ENCODE results near the gene NUCB2. TPM values are rescaled to one million over a fixed set of nuclear protein-coding genes. Genes with fewer than 3 reads are reported as not detected.

The NUCB2 gene
- total RNA-seq, 2 donors from 2014 or later, result 39.2 to 110 TPM

DNA sequence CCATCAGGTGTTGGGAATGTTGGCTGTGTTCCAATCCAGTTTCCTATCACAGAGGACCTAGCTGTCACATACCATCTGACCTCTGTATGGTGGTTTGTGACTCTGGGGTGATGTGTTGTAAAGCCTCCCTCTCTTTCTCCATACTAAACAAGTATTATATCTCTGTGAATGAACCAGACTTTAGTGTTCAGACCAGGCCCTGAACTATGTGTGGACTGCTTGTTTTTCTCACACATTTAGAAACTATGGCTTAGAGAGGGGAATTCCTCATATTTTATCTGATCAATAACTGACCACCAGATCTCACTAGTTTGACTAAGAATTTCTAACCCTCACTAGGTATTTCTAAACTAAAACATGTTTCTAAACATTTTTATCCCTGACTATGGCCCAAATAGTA is 92.6 kb downstream of the NUCB2 start:
- no peaks in the 10 kb centered on the region for H3K36me3 ChIP-seq
- H3K27me3 ChIP-seq (replicated peaks; ENCODE audit: insufficient read depth), result no peaks in the 10 kb centered on the region
- TF ChIP-seq POLR2AphosphoS5 (IDR thresholded peaks at IDR 0.05) (no peak), POLR2A (IDR thresholded peaks at IDR 0.05) (no peak)
- TF ChIP-seq, protein P1, sequence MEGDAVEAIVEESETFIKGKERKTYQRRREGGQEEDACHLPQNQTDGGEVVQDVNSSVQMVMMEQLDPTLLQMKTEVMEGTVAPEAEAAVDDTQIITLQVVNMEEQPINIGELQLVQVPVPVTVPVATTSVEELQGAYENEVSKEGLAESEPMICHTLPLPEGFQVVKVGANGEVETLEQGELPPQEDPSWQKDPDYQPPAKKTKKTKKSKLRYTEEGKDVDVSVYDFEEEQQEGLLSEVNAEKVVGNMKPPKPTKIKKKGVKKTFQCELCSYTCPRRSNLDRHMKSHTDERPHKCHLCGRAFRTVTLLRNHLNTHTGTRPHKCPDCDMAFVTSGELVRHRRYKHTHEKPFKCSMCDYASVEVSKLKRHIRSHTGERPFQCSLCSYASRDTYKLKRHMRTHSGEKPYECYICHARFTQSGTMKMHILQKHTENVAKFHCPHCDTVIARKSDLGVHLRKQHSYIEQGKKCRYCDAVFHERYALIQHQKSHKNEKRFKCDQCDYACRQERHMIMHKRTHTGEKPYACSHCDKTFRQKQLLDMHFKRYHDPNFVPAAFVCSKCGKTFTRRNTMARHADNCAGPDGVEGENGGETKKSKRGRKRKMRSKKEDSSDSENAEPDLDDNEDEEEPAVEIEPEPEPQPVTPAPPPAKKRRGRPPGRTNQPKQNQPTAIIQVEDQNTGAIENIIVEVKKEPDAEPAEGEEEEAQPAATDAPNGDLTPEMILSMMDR (IDR thresholded peaks at IDR 0.05), result no peak
- H3K4me3 ChIP-seq, result no peak overlapping the region
- no peaks in the 10 kb centered on the region for H3K4me1 ChIP-seq (replicated peaks)
- H3K9me3 ChIP-seq, result no peaks in the 10 kb centered on the region
- no peak for DNase-seq (ENCODE audit: low spot score)
- no peak overlapping the region for H3K27ac ChIP-seq
- intact Hi-C loops (cut with DNase I), result no loop called here

DNA sequence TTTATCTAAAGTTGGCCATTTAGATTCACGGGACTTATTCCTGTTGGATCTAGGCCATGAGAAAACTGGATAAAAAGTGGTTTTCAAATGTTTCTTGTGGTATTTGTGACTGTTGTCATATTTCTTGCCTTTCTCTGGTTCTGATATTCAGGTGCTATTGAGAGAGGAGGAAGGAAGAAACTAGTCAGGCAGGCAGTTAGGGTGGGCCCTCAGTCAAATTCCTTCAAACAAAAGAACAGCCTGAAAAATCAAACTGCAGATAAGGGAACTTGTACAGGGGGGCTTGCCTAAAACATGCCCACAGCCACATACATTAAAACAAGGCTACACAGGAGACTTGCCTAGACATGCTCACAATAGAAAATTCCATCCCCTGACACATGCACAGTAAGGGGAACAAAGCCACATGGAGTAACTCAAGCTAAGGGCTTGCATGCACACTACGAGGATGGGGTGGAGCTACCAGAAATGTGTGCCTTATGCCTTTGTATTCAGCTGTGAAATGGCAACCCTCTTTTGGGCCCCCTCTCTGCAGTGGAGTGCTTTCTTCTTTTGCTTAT is 93.2 kb downstream of the NUCB2 start:
- WGBS, result 87% methylated on average over 2 of the region's 2 CpGs
- no peak for TF ChIP-seq POLR2AphosphoS5 (IDR thresholded peaks at IDR 0.05)
- TF ChIP-seq POLR2A (IDR thresholded peaks at IDR 0.05), result no peak
- TF ChIP-seq, protein P1 (IDR thresholded peaks at IDR 0.05), result no peak
- Histone ChIP-seq H3K4me3 (no peak overlapping the region), H3K27me3 (replicated peaks; ENCODE audit: insufficient read depth) (no peaks in the 10 kb centered on the region), H3K9me3 (no peaks in the 10 kb centered on the region), H3K36me3 (no peaks in the 10 kb centered on the region), H3K4me1 (replicated peaks) (no peaks in the 10 kb centered on the region), H3K27ac (no peak overlapping the region)
- DNase-seq (ENCODE audit: low spot score), result no peak
- intact Hi-C loops (cut with DNase I), result no loop called here

DNA sequence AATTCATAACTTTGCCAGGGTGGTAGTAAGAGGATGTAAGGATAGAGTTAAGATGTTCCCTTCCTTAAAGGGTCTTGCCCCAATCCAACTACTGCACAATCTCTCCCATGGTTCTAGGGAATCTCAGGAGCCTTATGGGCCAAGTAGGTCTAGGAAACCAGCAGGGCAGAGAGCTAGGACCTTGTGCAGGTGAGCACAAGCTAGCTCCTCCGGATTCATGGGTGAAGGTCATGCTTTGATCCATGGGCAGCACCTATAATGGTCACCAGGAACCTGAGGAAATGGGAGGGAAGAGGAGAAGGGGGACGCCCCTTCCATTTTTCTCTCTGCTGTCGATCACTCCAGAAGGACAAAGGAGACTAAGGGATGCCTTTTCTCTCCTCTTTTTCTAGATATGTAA is 95.1 kb downstream of the NUCB2 start:
- TF ChIP-seq POLR2A (IDR thresholded peaks at IDR 0.05) (no peak), POLR2AphosphoS5 (IDR thresholded peaks at IDR 0.05) (no peak)
- TF ChIP-seq, protein P1 (IDR thresholded peaks at IDR 0.05), result no peak
- no peak for DNase-seq (ENCODE audit: low spot score)
- Histone ChIP-seq H3K4me1 (replicated peaks) (no peaks in the 10 kb centered on the region), H3K9me3 (no peaks in the 10 kb centered on the region), H3K27ac (no peak overlapping the region), H3K4me3 (no peak overlapping the region), H3K36me3 (no peaks in the 10 kb centered on the region), H3K27me3 (replicated peaks; ENCODE audit: insufficient read depth) (no peaks in the 10 kb centered on the region)
- intact Hi-C loops (cut with DNase I), result no loop called here
- WGBS, result 63% methylated on average over 3 of the region's 3 CpGs

DNA sequence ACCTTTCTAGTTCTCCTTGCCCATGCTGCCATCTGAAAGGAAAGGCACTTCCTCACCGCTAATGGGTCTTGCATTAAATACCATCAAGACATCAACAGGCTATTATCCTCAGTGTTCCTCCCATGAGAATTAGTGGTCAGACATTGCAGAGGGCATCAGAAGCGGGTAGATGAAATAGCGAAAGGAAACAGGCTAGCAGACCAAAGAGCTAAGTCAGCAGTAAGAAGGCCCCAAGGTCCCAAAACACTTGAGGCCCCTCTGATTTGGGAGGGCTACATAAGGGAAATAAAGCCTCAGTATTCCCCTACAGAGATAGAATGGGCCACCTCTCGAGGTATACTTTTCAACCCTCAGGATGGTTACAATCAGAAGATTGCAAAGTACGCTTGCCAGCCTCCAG is 99.0 kb downstream of the NUCB2 start:
- no peaks in the 10 kb centered on the region for H3K9me3 ChIP-seq
- no peaks in the 10 kb centered on the region for H3K4me1 ChIP-seq (replicated peaks)
- H3K4me3 ChIP-seq, result no peak overlapping the region
- no peak for TF ChIP-seq POLR2AphosphoS5 (IDR thresholded peaks at IDR 0.05)
- TF ChIP-seq, protein P1 (IDR thresholded peaks at IDR 0.05), result no peak
- TF ChIP-seq POLR2A (IDR thresholded peaks at IDR 0.05), result no peak
- 92% methylated on average over 5 of the region's 5 CpGs for WGBS
- H3K27ac ChIP-seq, result no peak overlapping the region
- no peak for DNase-seq (ENCODE audit: low spot score)
- no peaks in the 10 kb centered on the region for H3K36me3 ChIP-seq
- H3K27me3 ChIP-seq (replicated peaks; ENCODE audit: insufficient read depth), result no peaks in the 10 kb centered on the region
- intact Hi-C loops (cut with DNase I), result no loop called here

DNA sequence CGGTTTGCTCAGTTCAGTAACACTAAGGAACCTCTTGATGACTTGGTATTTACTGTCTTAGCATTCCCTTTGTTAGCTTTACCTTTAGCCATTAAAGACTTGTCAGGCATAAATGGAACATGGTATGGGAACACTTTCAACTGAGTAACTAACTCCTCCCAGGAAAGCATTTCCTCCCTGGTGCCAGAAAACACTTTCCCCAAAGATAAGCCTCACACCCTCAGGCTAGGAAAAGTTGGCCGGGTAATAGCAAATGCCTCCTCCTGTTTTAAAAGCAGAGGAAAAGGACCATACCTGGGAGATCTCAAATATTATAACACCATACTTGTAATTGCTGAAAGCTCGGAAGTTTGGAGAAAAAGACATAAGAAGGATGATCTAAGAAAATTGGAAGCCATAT is 100.0 kb downstream of the NUCB2 start:
- TF ChIP-seq POLR2AphosphoS5 (IDR thresholded peaks at IDR 0.05) (no peak), POLR2A (IDR thresholded peaks at IDR 0.05) (no peak)
- TF ChIP-seq, protein P1 (IDR thresholded peaks at IDR 0.05), result no peak
- H3K4me1 ChIP-seq (replicated peaks), result no peaks in the 10 kb centered on the region
- no peaks in the 10 kb centered on the region for H3K36me3 ChIP-seq
- no peaks in the 10 kb centered on the region for H3K9me3 ChIP-seq
- intact Hi-C loops (cut with DNase I), result no loop called here
- no peak overlapping the region for H3K27ac ChIP-seq
- 58% methylated on average over 3 of the region's 3 CpGs for WGBS
- H3K4me3 ChIP-seq, result no peak overlapping the region
- H3K27me3 ChIP-seq (replicated peaks; ENCODE audit: insufficient read depth), result no peaks in the 10 kb centered on the region
- no peak for DNase-seq (ENCODE audit: low spot score)
